ENCODE results near the gene UTP18. TPM values are rescaled to one million over a fixed set of nuclear protein-coding genes. Genes with fewer than 3 reads are reported as not detected.

Gene UTP18
- total and polyA plus RNA-seq, 2 experiments from 2014 or later = 31.3 to 31.8 TPM

DNA sequence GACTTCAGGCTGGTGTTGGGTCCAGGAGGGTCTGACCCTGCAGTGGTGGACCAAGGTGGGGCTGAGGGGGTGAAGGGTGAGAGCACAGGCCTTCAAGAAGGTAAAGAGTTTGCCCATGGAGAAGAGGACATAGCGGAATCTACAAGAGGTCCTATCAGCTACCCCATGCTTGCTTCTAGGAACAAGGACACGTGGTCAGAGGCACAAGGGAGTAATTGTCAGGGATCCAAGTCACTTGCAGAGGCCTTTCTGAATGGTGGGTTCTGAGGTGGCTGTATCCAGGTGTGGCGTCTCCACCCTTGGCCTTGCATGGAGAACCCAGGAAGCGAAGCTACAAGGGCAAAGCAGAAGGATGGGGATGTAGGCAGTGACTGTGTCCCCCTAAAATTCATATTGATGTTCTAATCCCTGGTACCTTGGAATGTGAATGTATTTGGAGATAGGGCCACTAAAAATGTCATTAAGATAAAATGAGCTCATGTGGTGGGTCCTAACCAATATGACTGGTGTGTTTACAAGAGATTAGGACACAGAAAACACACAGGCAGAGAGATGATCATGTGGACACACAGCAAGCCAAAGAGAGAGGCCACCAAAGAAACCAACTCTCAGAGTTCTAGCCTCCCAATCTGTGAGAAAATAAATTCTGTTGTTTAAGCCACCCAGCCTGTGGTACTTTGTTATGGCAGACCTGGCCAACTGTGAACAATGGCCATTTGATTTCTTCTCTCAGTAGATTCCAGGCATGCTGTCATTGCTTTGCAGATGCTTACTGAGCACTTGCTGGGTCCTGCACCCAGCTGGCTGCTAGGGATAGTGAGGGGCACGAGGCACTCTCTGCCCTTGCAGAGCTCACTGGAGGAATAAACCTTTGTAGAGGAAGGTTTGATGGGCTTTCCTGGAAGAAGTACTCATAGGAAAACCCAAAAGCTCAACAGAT lies 75.8 kb downstream of the UTP18 start:
- Histone ChIP-seq H3K79me2 (no peaks in the 10 kb centered on the region), H3K36me3 (replicated peaks; ENCODE audit: insufficient read depth, low read depth) (no peaks in the 10 kb centered on the region), H3K27ac (no peak overlapping the region), H3K9me2 (replicated peaks; ENCODE audit: insufficient read depth) (no peaks in the 10 kb centered on the region), H2AFZ (no peak overlapping the region), H3K4me3 (no peak overlapping the region), H3K9me3 (ENCODE audit: low read depth) (no peaks in the 10 kb centered on the region), H4K20me1 (ENCODE audit: insufficient read depth, poor library complexity, severe bottlenecking) (no peaks in the 10 kb centered on the region), H3K4me2 (no peak overlapping the region), H3K27me3 (no peaks in the 10 kb centered on the region), H3K4me1 (ENCODE audit: insufficient read depth) (no peaks in the 10 kb centered on the region)
- 93% methylated on average over 5 of the region's 5 CpGs for WGBS (ENCODE audit: low lambda C conversion rate, missing lambda C conversion rate)
- TF ChIP-seq, protein P1, sequence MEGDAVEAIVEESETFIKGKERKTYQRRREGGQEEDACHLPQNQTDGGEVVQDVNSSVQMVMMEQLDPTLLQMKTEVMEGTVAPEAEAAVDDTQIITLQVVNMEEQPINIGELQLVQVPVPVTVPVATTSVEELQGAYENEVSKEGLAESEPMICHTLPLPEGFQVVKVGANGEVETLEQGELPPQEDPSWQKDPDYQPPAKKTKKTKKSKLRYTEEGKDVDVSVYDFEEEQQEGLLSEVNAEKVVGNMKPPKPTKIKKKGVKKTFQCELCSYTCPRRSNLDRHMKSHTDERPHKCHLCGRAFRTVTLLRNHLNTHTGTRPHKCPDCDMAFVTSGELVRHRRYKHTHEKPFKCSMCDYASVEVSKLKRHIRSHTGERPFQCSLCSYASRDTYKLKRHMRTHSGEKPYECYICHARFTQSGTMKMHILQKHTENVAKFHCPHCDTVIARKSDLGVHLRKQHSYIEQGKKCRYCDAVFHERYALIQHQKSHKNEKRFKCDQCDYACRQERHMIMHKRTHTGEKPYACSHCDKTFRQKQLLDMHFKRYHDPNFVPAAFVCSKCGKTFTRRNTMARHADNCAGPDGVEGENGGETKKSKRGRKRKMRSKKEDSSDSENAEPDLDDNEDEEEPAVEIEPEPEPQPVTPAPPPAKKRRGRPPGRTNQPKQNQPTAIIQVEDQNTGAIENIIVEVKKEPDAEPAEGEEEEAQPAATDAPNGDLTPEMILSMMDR (IDR thresholded peaks at IDR 0.05; ENCODE audit: poor library complexity) = no peak
- no peak for TF ChIP-seq EZH2 (IDR thresholded peaks at IDR 0.05; ENCODE audit: borderline replicate concordance)
- TF ChIP-seq EZH2phosphoT487 (IDR thresholded peaks at IDR 0.05; ENCODE audit: low read depth, severe bottlenecking, unreplicated experiment) = no peak
- DNase-seq (ENCODE audit: low spot score) = no peak

DNA sequence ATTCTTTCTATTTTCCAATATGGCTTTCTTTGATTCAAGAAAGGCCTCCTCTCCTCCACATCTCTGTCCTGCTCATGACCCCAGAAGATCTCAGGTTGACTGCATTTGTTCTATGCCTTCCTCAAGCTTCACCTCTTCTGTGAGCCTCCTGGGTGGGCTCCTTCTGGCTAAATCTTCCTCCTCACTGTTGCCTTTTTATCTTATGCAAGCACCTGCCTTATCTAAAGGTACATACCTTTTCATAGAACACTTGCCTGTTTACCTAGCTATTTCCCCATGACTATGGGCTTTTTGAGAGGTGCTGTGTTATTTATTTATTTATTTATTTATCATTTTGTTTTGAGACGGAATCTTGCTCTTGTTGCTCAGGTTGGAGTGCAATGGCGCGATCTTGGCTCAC lies 81.1 kb downstream of the UTP18 start:
- Histone ChIP-seq H3K9me3 (ENCODE audit: low read depth) (no peaks in the 10 kb centered on the region), H3K4me3 (no peak overlapping the region), H2AFZ (no peak overlapping the region), H3K27ac (no peak overlapping the region), H3K9me2 (replicated peaks; ENCODE audit: insufficient read depth) (no peaks in the 10 kb centered on the region), H4K20me1 (ENCODE audit: insufficient read depth, poor library complexity, severe bottlenecking) (no peaks in the 10 kb centered on the region), H3K36me3 (replicated peaks; ENCODE audit: insufficient read depth, low read depth) (no peaks in the 10 kb centered on the region), H3K79me2 (no peaks in the 10 kb centered on the region), H3K4me1 (ENCODE audit: insufficient read depth) (peaks cover 3% of the 10 kb centered on the region), H3K4me2 (no peak overlapping the region), H3K27me3 (no peaks in the 10 kb centered on the region)
- WGBS (ENCODE audit: low lambda C conversion rate, missing lambda C conversion rate) = 97% methylated on average over 3 of the region's 3 CpGs
- DNase-seq (ENCODE audit: low spot score) = no peak
- TF ChIP-seq EZH2 (IDR thresholded peaks at IDR 0.05; ENCODE audit: borderline replicate concordance) (no peak), EZH2phosphoT487 (IDR thresholded peaks at IDR 0.05; ENCODE audit: low read depth, severe bottlenecking, unreplicated experiment) (no peak)
- TF ChIP-seq, protein P1 (IDR thresholded peaks at IDR 0.05; ENCODE audit: poor library complexity) = no peak

DNA sequence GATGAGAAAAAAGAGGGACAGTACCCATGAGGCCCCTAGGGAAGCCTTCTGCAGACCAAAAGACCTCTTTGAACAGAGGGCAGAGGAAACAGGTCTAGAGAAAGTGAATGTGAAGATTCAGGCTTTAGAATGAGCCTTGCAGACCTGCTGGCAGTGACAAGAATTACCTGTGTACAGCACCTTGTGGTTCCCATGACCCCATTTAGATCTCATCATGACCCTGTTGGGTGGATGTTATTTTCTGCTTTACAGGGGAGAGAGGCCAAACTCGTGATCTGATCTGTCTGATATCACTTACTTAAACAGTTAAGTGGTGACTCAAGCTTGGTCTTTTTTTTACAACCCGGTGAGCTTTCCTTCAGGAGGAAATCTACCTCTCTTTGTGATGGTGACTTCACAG lies 81.9 kb downstream of the UTP18 start:
- H3K79me2 ChIP-seq = no peaks in the 10 kb centered on the region
- H4K20me1 ChIP-seq (ENCODE audit: insufficient read depth, poor library complexity, severe bottlenecking) = no peaks in the 10 kb centered on the region
- H3K27ac ChIP-seq = peak overlapping the region; percentile 64
- no peaks in the 10 kb centered on the region for H3K9me3 ChIP-seq (ENCODE audit: low read depth)
- no peaks in the 10 kb centered on the region for H3K9me2 ChIP-seq (replicated peaks; ENCODE audit: insufficient read depth)
- H3K36me3 ChIP-seq (replicated peaks; ENCODE audit: insufficient read depth, low read depth) = no peaks in the 10 kb centered on the region
- TF ChIP-seq EZH2 (IDR thresholded peaks at IDR 0.05; ENCODE audit: borderline replicate concordance) = no peak
- no peak for TF ChIP-seq EZH2phosphoT487 (IDR thresholded peaks at IDR 0.05; ENCODE audit: low read depth, severe bottlenecking, unreplicated experiment)
- TF ChIP-seq, protein P1 (IDR thresholded peaks at IDR 0.05; ENCODE audit: poor library complexity) = no peak
- WGBS (ENCODE audit: low lambda C conversion rate, missing lambda C conversion rate) = 21% methylated on average over 2 of the region's 2 CpGs
- H3K4me2 ChIP-seq = no peak overlapping the region
- no peak overlapping the region for H2AFZ ChIP-seq
- no peak overlapping the region for H3K4me3 ChIP-seq
- peaks cover 3% of the 10 kb centered on the region for H3K4me1 ChIP-seq (ENCODE audit: insufficient read depth)
- H3K27me3 ChIP-seq = no peaks in the 10 kb centered on the region
- peak; percentile 48 for DNase-seq (ENCODE audit: low spot score)

All from hepatocyte (in vitro differentiated cells).